GM23338 (cell line): ENCODE measurements around the gene LRRC52. TPM values are rescaled to one million over a fixed set of nuclear protein-coding genes. Genes with fewer than 3 reads are reported as not detected.

Source experiments
- ATAC-seq: fragments of 200-7000 bp; cut with Tn5 transposase; 3 replicates; pipeline ENCODE4 v1.9.1; 2020
- DNase-seq: peaks from one replicate; pipeline ENCODE4 v3.0.0-alpha.2; 2015; ENCODE audit warnings: low spot score
- H2AFZ ChIP-seq: fragments of 200-600 bp; sonication (generic); 2 replicates; pipeline ENCODE4 v1.8.0; 2016; ENCODE audit warnings: antibody characterized with exemption, mild to moderate bottlenecking, moderate library complexity
- H3F3A ChIP-seq: fragments of 200-600 bp; sonication (generic); replicated peaks from 2 replicates; pipeline ENCODE4 v1.8.0; 2017; ENCODE audit warnings: antibody characterized with exemption, mixed run types, low read depth
- H3K27ac ChIP-seq: fragments of 200-600 bp; sonication (generic); 2 replicates; pipeline ENCODE4 v1.6.1; 2016; ENCODE audit warnings: low read depth
- H3K27me3 ChIP-seq: fragments of 200-600 bp; sonication (generic); 2 replicates; pipeline ENCODE4 v1.8.0; 2016; ENCODE audit warnings: mild to moderate bottlenecking, mixed run types, moderate library complexity; ENCODE audit not compliant: insufficient read depth
- H3K36me3 ChIP-seq: fragments of 200-600 bp; sonication (generic); 2 replicates; pipeline ENCODE4 v1.8.0; 2016; ENCODE audit warnings: mild to moderate bottlenecking; ENCODE audit not compliant: insufficient read depth
- H3K4me1 ChIP-seq: fragments of 200-600 bp; sonication (generic); 2 replicates; pipeline ENCODE4 v1.8.0; 2016; ENCODE audit warnings: mild to moderate bottlenecking, moderate library complexity; ENCODE audit not compliant: insufficient read depth
- H3K4me2 ChIP-seq: fragments of 200-600 bp; sonication (generic); 2 replicates; pipeline ENCODE4 v1.7.1; 2017; ENCODE audit warnings: mixed run types
- H3K4me3 ChIP-seq: fragments of 200-600 bp; sonication (generic); 2 replicates; pipeline ENCODE4 v1.6.1; 2016; ENCODE audit warnings: mixed run types
- H3K79me2 ChIP-seq: fragments of 200-600 bp; sonication (generic); replicated peaks from 2 replicates; pipeline ENCODE4 v1.8.0; 2017; ENCODE audit warnings: mild to moderate bottlenecking; ENCODE audit not compliant: insufficient read depth
- H3K9me2 ChIP-seq: fragments of 200-600 bp; sonication (generic); 2 replicates; pipeline ENCODE4 v1.8.0; 2017; ENCODE audit not compliant: insufficient read depth
- H4K20me1 ChIP-seq: fragments of 200-600 bp; sonication (generic); replicated peaks from 2 replicates; pipeline ENCODE4 v1.8.0; 2017; ENCODE audit warnings: mild to moderate bottlenecking; ENCODE audit not compliant: insufficient read depth
- H3K27ac Mint-ChIP-seq: 2 replicates; pipeline ENCODE4 v1.8.0; 2020; ENCODE audit warnings: inconsistent platforms, mild to moderate bottlenecking, moderate library complexity, mixed read lengths
- H3K27me3 Mint-ChIP-seq: 3 replicates; pipeline ENCODE4 v1.8.0; 2022; ENCODE audit warnings: low read depth, mild to moderate bottlenecking, moderate library complexity, mixed read lengths, inconsistent platforms; ENCODE audit not compliant: insufficient read depth, poor library complexity
- H3K36me3 Mint-ChIP-seq: 3 replicates; pipeline ENCODE4 v1.8.0; 2021; ENCODE audit warnings: low read depth, mild to moderate bottlenecking, inconsistent platforms, moderate library complexity, mixed read lengths
- H3K4me1 Mint-ChIP-seq: 3 replicates; pipeline ENCODE4 v1.8.0; 2020; ENCODE audit warnings: mild to moderate bottlenecking, inconsistent platforms, mixed read lengths
- H3K4me3 Mint-ChIP-seq: 3 replicates; pipeline ENCODE4 v1.8.0; 2021; ENCODE audit warnings: moderate library complexity, mild to moderate bottlenecking, inconsistent platforms, mixed read lengths
- H3K9me3 Mint-ChIP-seq: 3 replicates; pipeline ENCODE4 v1.8.0; 2020; ENCODE audit warnings: moderate library complexity, mild to moderate bottlenecking, inconsistent platforms, mixed read lengths
- EZH2 ChIP-seq: fragments of 200-600 bp; sonication (generic); IDR thresholded peaks from one replicate; pipeline ENCODE4 v1.8.0; 2017; ENCODE audit warnings: antibody characterized with exemption, mild to moderate bottlenecking, low read depth; ENCODE audit not compliant: unreplicated experiment
- JUNB ChIP-seq: IDR thresholded peaks from one replicate; pipeline ENCODE4 v1.6.1; 2016; ENCODE audit warnings: antibody characterized with exemption; ENCODE audit not compliant: unreplicated experiment
- ZNF114 ChIP-seq: fragments of 250-450 bp; sonication (Bioruptor Pico); IDR thresholded peaks from 2 replicates; pipeline ENCODE4 v1.5.0; 2020; ENCODE audit warnings: mild to moderate bottlenecking, moderate library complexity
- ZNF331 ChIP-seq: fragments of 250-450 bp; sonication (Bioruptor Pico); IDR thresholded peaks from 2 replicates; pipeline ENCODE4 v1.5.0; 2020; ENCODE audit warnings: low read depth, mild to moderate bottlenecking, moderate library complexity
- polyA plus RNA-seq: library from polyadenylated mRNA; unstranded; fragments of >200 nt; fragmentation: Nextera tagmentation; extraction: Ambion mirVana; gene quantifications from 2 replicates; pipeline ENCODE4 v1.2.1, GENCODE V29; 2016
- total RNA-seq: library from RNA; depleted of rRNA; stranded (reverse); fragments of >200 nt; shearing (Covaris generic); gene quantifications from 2 replicates; pipeline ENCODE4 v1.2.3, GENCODE V29; 2014
- TF ChIP-seq, protein P1 (sequence below): fragments of 250-450 bp; sonication (Bioruptor Pico); IDR thresholded peaks from 2 replicates; pipeline ENCODE4 v1.5.0; 2020; ENCODE audit warnings: mild to moderate bottlenecking, moderate library complexity
- TF ChIP-seq, protein P2 (sequence below): IDR thresholded peaks from 2 replicates; pipeline ENCODE4 v1.6.1; 2016; ENCODE audit warnings: antibody characterized with exemption

Gene LRRC52
- total and polyA plus RNA-seq, 2 experiments from 2014 or later, result not detected

DNA sequence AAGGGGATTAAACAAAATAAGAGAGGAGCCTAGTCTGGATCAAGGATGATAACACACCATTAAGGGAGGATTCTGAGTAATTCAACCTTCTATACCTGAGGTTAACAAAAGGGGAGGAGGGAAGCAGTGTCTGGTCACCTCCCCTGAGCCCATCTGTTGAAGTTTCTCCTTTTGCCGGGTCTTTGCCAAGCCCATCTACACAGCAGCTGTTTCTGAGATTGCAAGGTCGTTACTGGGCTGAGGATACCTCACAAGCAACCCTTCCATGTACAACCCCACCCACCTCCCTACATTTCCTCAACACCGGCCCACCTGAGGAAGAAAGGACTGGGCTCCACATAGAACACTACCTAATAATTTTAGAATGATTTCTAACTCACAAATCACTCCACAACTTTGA is 26.3 kb downstream of the LRRC52 start (continued):
- TF ChIP-seq, protein P1, sequence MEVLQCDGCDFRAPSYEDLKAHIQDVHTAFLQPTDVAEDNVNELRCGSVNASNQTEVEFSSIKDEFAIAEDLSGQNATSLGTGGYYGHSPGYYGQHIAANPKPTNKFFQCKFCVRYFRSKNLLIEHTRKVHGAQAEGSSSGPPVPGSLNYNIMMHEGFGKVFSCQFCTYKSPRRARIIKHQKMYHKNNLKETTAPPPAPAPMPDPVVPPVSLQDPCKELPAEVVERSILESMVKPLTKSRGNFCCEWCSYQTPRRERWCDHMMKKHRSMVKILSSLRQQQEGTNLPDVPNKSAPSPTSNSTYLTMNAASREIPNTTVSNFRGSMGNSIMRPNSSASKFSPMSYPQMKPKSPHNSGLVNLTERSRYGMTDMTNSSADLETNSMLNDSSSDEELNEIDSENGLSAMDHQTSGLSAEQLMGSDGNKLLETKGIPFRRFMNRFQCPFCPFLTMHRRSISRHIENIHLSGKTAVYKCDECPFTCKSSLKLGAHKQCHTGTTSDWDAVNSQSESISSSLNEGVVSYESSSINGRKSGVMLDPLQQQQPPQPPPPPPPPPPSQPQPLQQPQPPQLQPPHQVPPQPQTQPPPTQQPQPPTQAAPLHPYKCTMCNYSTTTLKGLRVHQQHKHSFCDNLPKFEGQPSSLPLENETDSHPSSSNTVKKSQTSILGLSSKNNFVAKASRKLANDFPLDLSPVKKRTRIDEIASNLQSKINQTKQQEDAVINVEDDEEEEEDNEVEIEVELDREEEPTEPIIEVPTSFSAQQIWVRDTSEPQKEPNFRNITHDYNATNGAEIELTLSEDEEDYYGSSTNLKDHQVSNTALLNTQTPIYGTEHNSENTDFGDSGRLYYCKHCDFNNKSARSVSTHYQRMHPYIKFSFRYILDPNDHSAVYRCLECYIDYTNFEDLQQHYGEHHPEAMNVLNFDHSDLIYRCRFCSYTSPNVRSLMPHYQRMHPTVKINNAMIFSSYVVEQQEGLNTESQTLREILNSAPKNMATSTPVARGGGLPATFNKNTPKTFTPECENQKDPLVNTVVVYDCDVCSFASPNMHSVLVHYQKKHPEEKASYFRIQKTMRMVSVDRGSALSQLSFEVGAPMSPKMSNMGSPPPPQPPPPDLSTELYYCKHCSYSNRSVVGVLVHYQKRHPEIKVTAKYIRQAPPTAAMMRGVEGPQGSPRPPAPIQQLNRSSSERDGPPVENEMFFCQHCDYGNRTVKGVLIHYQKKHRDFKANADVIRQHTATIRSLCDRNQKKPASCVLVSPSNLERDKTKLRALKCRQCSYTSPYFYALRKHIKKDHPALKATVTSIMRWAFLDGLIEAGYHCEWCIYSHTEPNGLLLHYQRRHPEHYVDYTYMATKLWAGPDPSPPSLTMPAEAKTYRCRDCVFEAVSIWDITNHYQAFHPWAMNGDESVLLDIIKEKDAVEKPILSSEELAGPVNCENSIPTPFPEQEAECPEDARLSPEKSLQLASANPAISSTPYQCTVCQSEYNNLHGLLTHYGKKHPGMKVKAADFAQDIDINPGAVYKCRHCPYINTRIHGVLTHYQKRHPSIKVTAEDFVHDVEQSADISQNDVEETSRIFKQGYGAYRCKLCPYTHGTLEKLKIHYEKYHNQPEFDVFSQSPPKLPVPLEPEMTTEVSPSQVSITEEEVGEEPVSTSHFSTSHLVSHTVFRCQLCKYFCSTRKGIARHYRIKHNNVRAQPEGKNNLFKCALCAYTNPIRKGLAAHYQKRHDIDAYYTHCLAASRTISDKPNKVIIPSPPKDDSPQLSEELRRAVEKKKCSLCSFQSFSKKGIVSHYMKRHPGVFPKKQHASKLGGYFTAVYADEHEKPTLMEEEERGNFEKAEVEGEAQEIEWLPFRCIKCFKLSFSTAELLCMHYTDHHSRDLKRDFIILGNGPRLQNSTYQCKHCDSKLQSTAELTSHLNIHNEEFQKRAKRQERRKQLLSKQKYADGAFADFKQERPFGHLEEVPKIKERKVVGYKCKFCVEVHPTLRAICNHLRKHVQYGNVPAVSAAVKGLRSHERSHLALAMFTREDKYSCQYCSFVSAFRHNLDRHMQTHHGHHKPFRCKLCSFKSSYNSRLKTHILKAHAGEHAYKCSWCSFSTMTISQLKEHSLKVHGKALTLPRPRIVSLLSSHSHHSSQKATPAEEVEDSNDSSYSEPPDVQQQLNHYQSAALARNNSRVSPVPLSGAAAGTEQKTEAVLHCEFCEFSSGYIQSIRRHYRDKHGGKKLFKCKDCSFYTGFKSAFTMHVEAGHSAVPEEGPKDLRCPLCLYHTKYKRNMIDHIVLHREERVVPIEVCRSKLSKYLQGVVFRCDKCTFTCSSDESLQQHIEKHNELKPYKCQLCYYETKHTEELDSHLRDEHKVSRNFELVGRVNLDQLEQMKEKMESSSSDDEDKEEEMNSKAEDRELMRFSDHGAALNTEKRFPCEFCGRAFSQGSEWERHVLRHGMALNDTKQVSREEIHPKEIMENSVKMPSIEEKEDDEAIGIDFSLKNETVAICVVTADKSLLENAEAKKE (CRISPR knock-in tag), result no peak
- TF ChIP-seq ZNF114 (CRISPR knock-in tag) (no peak), ZNF331 (CRISPR knock-in tag) (no peak)

DNA sequence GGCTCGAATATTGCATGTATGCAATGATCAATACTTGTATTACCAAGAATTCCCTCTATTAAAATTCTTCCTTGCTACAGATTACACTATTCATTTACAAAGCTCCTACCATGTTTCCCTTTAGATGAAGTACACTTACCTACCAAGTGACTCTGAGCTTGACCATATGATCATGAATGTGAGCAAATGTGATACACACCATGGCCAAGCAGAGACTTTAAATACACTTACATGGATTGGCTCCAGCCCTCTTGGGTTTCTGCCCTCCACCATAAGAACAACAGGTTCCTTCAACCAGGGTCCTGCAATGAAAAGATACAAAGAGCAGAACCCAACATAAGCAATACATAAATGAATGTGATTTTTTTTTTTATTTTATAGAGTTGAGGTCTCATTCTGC is 30.0 kb downstream of the LRRC52 start:
- Mint-ChIP-seq H3K9me3 (no peaks in the 10 kb centered on the region), H3K4me3 (no peak overlapping the region), H3K4me1 (no peaks in the 10 kb centered on the region), H3K36me3 (no peaks in the 10 kb centered on the region), H3K27me3 (no peaks in the 10 kb centered on the region), H3K27ac (no peak overlapping the region)
- DNase-seq, result no peak
- ATAC-seq, result no peak
- no peak for TF ChIP-seq EZH2
- TF ChIP-seq, protein P2, sequence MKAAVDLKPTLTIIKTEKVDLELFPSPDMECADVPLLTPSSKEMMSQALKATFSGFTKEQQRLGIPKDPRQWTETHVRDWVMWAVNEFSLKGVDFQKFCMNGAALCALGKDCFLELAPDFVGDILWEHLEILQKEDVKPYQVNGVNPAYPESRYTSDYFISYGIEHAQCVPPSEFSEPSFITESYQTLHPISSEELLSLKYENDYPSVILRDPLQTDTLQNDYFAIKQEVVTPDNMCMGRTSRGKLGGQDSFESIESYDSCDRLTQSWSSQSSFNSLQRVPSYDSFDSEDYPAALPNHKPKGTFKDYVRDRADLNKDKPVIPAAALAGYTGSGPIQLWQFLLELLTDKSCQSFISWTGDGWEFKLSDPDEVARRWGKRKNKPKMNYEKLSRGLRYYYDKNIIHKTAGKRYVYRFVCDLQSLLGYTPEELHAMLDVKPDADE, result no peak
- TF ChIP-seq ZNF114 (CRISPR knock-in tag), result no peak
- no peak for TF ChIP-seq JUNB
- TF ChIP-seq, protein P1 (CRISPR knock-in tag), result no peak
- Histone ChIP-seq H3K36me3 (no peaks in the 10 kb centered on the region), H3K9me2 (no peaks in the 10 kb centered on the region), H3K4me3 (no peak overlapping the region), H4K20me1 (no peaks in the 10 kb centered on the region), H3K4me2 (no peak overlapping the region), H3K27me3 (no peaks in the 10 kb centered on the region), H3K27ac (no peak overlapping the region), H3F3A (no peaks in the 10 kb centered on the region), H3K4me1 (no peaks in the 10 kb centered on the region), H3K79me2 (no peaks in the 10 kb centered on the region), H2AFZ (no peak overlapping the region)
